ENCODE results near the gene ANKRD34C. TPM values are rescaled to one million over a fixed set of nuclear protein-coding genes. Genes with fewer than 3 reads are reported as not detected.

The ANKRD34C gene
- total and polyA plus RNA-seq, 2 of the 8 experiments (the other 6 are each of a cell fraction or from before 2014, with no cell fraction given), result 0.02 TPM; not detected in 1

- H4K20me1 ChIP-seq (replicated peaks in 1 of 2; ENCODE audit: control insufficient read depth in 1 of 2, insufficient read depth in 2 of 2, low read length in 2 of 2), result peaks cover 2 to 3% of the 10 kb centered on the region in 2 experiments
- no peak overlapping the region for H2BK120ac ChIP-seq (replicated peaks; ENCODE audit: low read depth, low read length)
- no peak overlapping the region for H2BK20ac ChIP-seq (ENCODE audit: low read length)
- H3K9me3 ChIP-seq (ENCODE audit: insufficient read depth in 2 of 2, low read depth in 1 of 2, low read length in 1 of 2), result peaks cover 2 to 4% of the 10 kb centered on the region in 2 experiments; a peak in 2 of 4 replicates
- H3K4me2 ChIP-seq (ENCODE audit: insufficient read depth in 1 of 2, low read depth in 2 of 2, low read length in 2 of 2), result no peak overlapping the region
- DNase-seq (ENCODE audit: low read depth in 1 of 2, low spot score in 2 of 2) (no peak), FAIRE-seq (no peak)
- H2AK5ac ChIP-seq (ENCODE audit: low read depth, low read length), result no peak overlapping the region
- H3K23me2 ChIP-seq (ENCODE audit: low read depth, low read length), result peaks cover 14% of the 10 kb centered on the region; the same call in 1 of the 2 replicates
- no peak overlapping the region for H4K91ac ChIP-seq (replicated peaks; ENCODE audit: insufficient read length, low read length)
- ChIA-PET POLR2A (ENCODE audit: partially characterized antibody) (no interaction called here), CTCF (ENCODE audit: partially characterized antibody) (no interaction called here)
- no peak overlapping the region for H3K27ac ChIP-seq (ENCODE audit: low read depth, low read length)
- no peak overlapping the region for H3K23ac ChIP-seq (ENCODE audit: insufficient read length)
- no peak overlapping the region for H2AFZ ChIP-seq (ENCODE audit: low read length)
- peaks cover 3% of the 10 kb centered on the region; the same call in 1 of the 2 replicates for H3K79me1 ChIP-seq (ENCODE audit: low read depth, low read length)
- H3K4me1 ChIP-seq (replicated peaks in 1 of 4; ENCODE audit: control insufficient read depth in 3 of 4, insufficient read depth in 4 of 4, low read length in 3 of 4), result peaks cover 0 to 11% (median 5%) of the 10 kb centered on the region in 4 experiments; a peak in 4 of 7 replicates
- WGBS, 2 experiments (ENCODE audit: extremely low coverage in 1 of 2, insufficient coverage in 1 of 2, insufficient read length in 1 of 2, insufficient replicate concordance in 2 of 2, low coverage in 1 of 2, low lambda C conversion rate in 2 of 2, missing lambda C conversion rate in 1 of 2), result 95% methylated on average over 1 of the region's 1 CpG; no CpG with 5 or more reads in 1 of the 2 experiments
- peaks cover 0 to 3% (median 0%) of the 10 kb centered on the region in 4 experiments; a peak in 1 of 7 replicates for H3K27me3 ChIP-seq (replicated peaks in 1 of 4; ENCODE audit: control insufficient read depth in 3 of 4, extremely low read depth in 1 of 4, insufficient read depth in 3 of 4, low read length in 3 of 4)
- H4K5ac ChIP-seq (ENCODE audit: insufficient read length, low read depth, low read length), result no peak overlapping the region
- peaks cover 19 to 54% (median 44%) of the 10 kb centered on the region in 4 experiments for H3K36me3 ChIP-seq (ENCODE audit: control insufficient read depth in 2 of 4, insufficient read depth in 4 of 4, low read length in 3 of 4)
- no peak overlapping the region for H3K4me3 ChIP-seq (ENCODE audit: extremely low read depth in 1 of 4, insufficient read depth in 2 of 4, low read depth in 3 of 4, low read length in 4 of 4)
- H2BK15ac ChIP-seq (ENCODE audit: low read length), result no peak overlapping the region
- H2BK5ac ChIP-seq (ENCODE audit: low read depth, low read length), result no peak overlapping the region
- no peak overlapping the region for H3K9ac ChIP-seq (replicated peaks in 1 of 4; ENCODE audit: extremely low read depth in 1 of 4, low read depth in 3 of 4, low read length in 3 of 4)
- H3K4ac ChIP-seq (replicated peaks; ENCODE audit: insufficient read length, low read depth, low read length), result no peak overlapping the region
- no peak overlapping the region for H3K14ac ChIP-seq (ENCODE audit: insufficient read length)
- H3K56ac ChIP-seq (replicated peaks; ENCODE audit: insufficient read length, low read depth, low read length), result no peak overlapping the region
- no peak overlapping the region for H2BK12ac ChIP-seq (ENCODE audit: low read depth, low read length)
- no peak overlapping the region for H4K8ac ChIP-seq (ENCODE audit: extremely low read depth, insufficient read depth, low read length)
- peaks cover 0 to 18% of the 10 kb centered on the region in 2 experiments; a peak in 2 of 4 replicates for H3K79me2 ChIP-seq (ENCODE audit: control insufficient read depth in 1 of 2, insufficient read depth in 2 of 2, low read length in 2 of 2)
- no peak overlapping the region for H3K18ac ChIP-seq (ENCODE audit: extremely low read depth, low read length)
- TF ChIP-seq CTBP2 (IDR thresholded peaks at IDR 0.05; ENCODE audit: borderline replicate concordance, insufficient read depth, insufficient read length, low read length) (no peak), HDAC2 (IDR thresholded peaks at IDR 0.05; ENCODE audit: borderline replicate concordance in 1 of 2, low read depth in 2 of 2, low read length in 2 of 2) (no peak), SIN3A (conservative IDR thresholded peaks at IDR 0.05 in 1 of 2, IDR thresholded peaks at IDR 0.05 in 1 of 2; ENCODE audit: low read depth in 1 of 2, low read length in 2 of 2) (no peak), PHF8 (conservative IDR thresholded peaks at IDR 0.05; ENCODE audit: low read depth, low read length) (no peak), RFX5 (IDR thresholded peaks at IDR 0.05; ENCODE audit: borderline replicate concordance, low read depth, low read length) (no peak), ASH2L (IDR thresholded peaks at IDR 0.05; ENCODE audit: low read length) (no peak)
These were observed 31.7 kb downstream of the ANKRD34C start for GRCh38 chr15:79314186-79314585.
